ENCODE measurements around the gene SLC36A2.

GRCh38 chr5:151348789-151349188 is 1.4 kb upstream of the SLC36A2 start:
- TF ChIP-seq, protein P1, sequence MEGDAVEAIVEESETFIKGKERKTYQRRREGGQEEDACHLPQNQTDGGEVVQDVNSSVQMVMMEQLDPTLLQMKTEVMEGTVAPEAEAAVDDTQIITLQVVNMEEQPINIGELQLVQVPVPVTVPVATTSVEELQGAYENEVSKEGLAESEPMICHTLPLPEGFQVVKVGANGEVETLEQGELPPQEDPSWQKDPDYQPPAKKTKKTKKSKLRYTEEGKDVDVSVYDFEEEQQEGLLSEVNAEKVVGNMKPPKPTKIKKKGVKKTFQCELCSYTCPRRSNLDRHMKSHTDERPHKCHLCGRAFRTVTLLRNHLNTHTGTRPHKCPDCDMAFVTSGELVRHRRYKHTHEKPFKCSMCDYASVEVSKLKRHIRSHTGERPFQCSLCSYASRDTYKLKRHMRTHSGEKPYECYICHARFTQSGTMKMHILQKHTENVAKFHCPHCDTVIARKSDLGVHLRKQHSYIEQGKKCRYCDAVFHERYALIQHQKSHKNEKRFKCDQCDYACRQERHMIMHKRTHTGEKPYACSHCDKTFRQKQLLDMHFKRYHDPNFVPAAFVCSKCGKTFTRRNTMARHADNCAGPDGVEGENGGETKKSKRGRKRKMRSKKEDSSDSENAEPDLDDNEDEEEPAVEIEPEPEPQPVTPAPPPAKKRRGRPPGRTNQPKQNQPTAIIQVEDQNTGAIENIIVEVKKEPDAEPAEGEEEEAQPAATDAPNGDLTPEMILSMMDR (IDR thresholded peaks at IDR 0.05; ENCODE audit: low read length) = no peak
- no peak for TF ChIP-seq EZH2 (optimal IDR thresholded peaks at IDR 0.05; ENCODE audit: low read depth, low read length)

All from MM.1S (cell line).